Choroid plexus epithelial cell (primary cell): Measurements from ENCODE around the gene CCL4.
"Not testable (repeated sequence)": the region's sequence is repeated elsewhere in the genome, so short reads cannot be mapped to it uniquely, and the experiment has no call there.

Source experiments
- DNase-seq: peaks from one replicate; pipeline ENCODE4 v3.0.0-alpha.2; 2010; ENCODE audit warnings: low read depth
- H3K4me3 ChIP-seq: 2 replicates; pipeline ENCODE4 v1.5.1; 2011; ENCODE audit warnings: low read depth, mild to moderate bottlenecking, control low read depth, low read length, moderate library complexity
- TF ChIP-seq, protein P1 (sequence below): conservative IDR thresholded peaks from 2 replicates; pipeline ENCODE4 v1.5.1; 2011; ENCODE audit warnings: low read depth, mild to moderate bottlenecking, control low read depth, inconsistent platforms, low read length, moderate library complexity

Gene CCL4

DNA sequence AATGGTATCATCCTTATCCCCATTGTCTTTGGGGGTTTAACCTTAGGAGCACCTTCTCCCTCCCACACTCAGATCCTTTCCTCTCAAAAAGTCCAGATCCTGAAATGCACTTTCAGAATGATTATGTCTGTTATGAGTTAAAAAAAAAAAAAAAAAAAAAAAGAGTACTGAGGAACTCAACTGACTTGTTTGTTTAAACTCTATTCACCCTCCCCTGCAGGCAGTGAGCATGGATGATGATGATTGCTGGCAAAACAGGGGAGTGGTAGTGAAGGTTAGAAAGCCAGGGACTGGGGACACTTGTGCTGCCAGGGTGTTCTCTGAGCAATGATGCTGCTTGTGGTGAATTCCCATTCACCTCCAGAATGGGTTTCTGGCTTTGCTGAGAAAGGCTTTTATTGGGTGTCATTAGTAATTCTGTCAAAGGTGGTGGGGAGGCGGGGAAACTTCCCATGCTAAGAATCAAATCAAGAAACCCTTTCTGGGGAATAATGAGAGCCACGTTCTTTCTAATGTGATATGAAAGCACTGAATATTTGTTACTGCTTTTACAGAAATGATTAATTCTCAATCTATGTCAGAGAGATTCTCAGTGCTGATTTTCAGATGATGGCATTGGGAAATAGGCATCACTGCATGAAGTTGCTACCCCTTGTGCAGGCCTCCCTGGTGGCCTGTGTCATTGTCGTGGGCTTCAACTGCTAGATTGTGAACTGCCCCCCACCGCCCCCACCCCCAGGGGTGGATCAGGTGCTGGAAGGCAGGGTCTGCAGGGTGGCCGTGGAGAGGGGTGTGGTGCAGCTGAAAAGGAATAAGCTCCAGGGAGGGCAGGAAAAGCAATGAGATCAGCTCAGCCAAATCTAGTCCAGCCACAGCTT is 14.1 kb downstream of the CCL4 start:
- TF ChIP-seq, protein P1, sequence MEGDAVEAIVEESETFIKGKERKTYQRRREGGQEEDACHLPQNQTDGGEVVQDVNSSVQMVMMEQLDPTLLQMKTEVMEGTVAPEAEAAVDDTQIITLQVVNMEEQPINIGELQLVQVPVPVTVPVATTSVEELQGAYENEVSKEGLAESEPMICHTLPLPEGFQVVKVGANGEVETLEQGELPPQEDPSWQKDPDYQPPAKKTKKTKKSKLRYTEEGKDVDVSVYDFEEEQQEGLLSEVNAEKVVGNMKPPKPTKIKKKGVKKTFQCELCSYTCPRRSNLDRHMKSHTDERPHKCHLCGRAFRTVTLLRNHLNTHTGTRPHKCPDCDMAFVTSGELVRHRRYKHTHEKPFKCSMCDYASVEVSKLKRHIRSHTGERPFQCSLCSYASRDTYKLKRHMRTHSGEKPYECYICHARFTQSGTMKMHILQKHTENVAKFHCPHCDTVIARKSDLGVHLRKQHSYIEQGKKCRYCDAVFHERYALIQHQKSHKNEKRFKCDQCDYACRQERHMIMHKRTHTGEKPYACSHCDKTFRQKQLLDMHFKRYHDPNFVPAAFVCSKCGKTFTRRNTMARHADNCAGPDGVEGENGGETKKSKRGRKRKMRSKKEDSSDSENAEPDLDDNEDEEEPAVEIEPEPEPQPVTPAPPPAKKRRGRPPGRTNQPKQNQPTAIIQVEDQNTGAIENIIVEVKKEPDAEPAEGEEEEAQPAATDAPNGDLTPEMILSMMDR = no peak
- no peak for DNase-seq
- no peak overlapping the region for H3K4me3 ChIP-seq

DNA sequence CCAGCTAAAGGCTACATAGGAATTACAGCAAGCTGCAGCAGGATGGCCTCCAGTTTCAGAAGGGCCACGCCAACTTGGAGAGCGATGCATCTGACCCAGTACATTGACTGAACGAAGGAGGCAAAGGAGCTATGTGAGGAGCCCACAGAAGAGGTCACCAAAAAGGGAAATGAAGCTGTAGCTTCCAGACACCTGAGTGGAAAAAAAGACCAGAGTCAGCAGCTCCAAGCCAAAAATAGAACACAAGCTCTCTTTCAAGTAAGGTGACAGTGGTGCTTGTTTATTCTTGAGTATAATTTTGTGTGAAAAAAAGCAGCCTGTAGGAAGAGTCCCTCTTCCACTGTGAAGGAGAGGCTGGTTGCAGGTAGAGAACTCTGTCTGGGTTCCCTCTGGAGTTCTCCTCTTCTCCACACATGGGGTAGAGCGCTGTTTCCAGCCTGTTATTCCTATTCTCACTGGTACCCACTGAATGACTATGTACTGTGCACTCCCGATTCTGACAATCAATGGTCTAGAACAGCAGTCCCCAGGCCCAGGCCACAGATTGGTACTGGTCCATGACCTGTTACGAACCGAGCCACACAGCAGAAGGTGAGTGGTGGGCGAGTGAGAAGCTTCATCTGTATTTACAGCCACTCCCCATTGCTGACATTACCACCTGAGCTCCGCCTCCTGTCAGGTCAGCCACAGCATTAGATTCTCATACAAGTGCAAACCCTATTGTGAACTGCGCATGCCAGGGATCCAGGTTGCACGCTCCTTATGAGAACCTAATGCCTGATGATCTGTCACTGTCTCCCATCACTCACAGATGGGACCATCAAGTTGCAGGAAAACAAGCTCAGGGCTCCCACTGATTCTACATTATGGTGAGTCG is 15.1 kb downstream of the CCL4 start:
- no peak overlapping the region for H3K4me3 ChIP-seq
- TF ChIP-seq, protein P1 = no peak
- no peak for DNase-seq

DNA sequence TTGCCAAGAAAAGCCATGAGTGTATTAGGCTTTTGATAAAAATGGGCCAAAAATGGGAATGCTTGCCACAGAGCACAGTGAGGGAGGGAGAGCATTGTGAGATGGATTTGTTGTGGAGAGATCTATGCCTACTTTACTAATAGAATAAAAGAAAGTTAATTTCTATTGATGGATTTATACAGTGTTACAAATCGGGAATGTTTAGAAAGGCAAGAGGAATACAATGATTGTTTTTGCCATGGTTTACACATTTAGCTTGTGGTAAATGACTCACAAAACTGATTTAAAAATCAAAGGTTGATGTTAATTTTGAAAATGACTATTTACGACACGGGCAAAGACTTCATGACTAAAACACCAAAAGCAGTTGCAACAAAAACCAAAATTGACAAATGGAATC is 16.6 kb downstream of the CCL4 start:
- H3K4me3 ChIP-seq = no peak overlapping the region
- DNase-seq = no peak
- TF ChIP-seq, protein P1 = no peak

DNA sequence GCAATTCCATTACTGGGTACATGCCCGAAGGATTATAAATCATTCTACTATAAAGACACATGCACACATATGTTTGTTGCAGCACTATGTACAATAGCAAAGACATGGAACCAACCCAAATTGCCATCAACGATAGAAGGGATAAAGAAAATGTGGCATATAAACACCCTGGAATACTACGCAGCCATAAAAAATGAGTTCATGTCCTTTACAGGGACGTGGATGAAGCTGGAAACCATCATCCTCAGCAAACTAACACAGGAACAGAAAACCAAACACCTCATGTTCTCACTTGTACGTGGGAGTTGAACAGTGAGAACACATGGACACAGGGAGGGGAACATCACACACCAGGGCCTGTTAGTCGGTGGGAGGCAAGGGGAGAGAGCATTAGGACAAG is 17.5 kb downstream of the CCL4 start:
- not testable (repeated sequence) for H3K4me3 ChIP-seq, DNase-seq

DNA sequence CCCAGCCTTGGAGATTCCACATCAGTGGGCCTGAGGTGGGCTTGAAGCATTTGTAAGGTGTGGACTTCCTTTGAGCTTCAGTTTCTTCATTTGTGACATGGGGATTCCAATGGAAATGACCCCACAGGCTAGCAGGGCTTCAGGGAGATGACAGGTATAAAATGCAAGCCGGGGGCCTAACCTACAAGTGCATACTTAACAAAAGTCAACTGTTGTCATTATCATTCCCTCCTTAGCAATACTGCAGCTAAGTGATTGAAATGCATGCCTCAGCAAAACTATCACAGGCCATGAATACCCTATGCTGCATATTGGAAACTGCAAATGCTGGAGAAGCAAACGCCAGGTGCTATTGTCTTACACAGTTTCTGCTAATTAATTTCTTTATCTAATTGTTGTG is 19.8 kb downstream of the CCL4 start:
- TF ChIP-seq, protein P1 = no peak
- no peak for DNase-seq
- H3K4me3 ChIP-seq = no peak overlapping the region

DNA sequence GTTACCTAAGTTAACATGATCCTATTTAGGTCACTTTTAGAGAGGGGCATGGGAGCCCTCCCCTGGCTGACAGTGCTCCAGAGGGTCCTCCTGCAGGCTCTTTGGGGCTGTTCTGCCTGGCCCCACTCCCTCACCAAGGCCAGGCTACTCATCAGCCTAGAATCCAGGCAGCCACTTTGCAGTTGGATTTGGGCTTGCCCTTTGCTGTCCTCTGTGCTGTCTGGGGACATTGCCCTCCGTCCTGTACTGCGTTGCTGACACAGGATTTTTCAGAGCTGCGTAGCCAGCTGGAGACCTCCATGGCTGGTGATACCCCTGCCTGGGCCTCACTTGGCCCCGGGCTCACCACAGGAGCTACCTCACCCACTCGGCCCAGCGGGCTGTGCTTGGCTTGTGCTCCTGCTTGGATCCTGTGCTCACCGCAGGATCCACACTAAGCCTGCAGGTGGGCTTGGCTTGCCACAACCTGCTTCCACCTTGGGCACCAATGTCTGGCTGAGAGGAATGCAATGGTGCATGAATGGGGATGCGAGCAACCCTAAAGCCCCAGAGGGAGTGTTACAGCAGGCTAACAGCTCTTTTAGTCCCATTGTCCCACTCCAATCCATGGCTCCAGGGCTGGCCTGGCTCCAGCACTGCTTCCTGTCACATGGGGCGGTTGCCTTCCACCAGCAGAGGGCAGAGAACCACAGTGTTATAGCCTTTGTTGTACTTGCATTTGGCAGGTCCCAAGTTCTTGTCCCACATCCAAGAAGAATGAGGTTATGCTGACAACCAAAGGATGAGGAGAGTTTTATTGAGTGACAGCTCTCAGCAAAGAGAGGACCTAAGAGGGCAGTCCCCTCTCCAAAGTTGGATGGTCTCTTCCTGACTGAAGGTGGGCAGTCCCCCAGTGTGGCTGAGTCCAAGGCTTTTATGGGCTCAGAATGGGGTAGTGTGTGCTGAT is 21.5 kb downstream of the CCL4 start:
- TF ChIP-seq, protein P1 = no peak
- no peak overlapping the region for H3K4me3 ChIP-seq
- no peak for DNase-seq
